Right atrium auricular region (tissue), 2 donors: ENCODE data around the gene SLAIN1. TPM values are rescaled to one million over a fixed set of nuclear protein-coding genes. Genes with fewer than 3 reads are reported as not detected.

Experiments used
- DNase-seq: peaks from one replicate; pipeline ENCODE4 v3.0.0-alpha.2; 2019; ENCODE audit warnings: low spot score
- H3K27ac ChIP-seq, 2 donors: fragments of 200-600 bp; sonication (generic); 1 replicate in 1 of 2; 2 replicates in 1 of 2; pipeline ENCODE4 v1.5.1; 2016 to 2019
- H3K27me3 ChIP-seq, 2 donors: fragments of 200-600 bp; sonication (generic); one replicate each; pipeline versions ENCODE4 v1.5.1 to v1.6.0; 2017 to 2019
- H3K36me3 ChIP-seq: fragments of 200-600 bp; sonication (generic); one replicate; pipeline ENCODE4 v1.5.1; 2016
- H3K4me1 ChIP-seq, 2 donors: fragments of 200-600 bp; sonication (generic); one replicate each; pipeline versions ENCODE4 v1.5.1 to v1.6.0; 2017 to 2019
- H3K4me3 ChIP-seq, 2 donors: fragments of 200-600 bp; sonication (generic); 1 replicate in 1 of 2; 2 replicates in 1 of 2; pipeline ENCODE4 v1.5.1; 2017 to 2019; ENCODE audit warnings: mild to moderate bottlenecking in 1 of 2, moderate library complexity in 1 of 2
- H3K9me3 ChIP-seq, 2 donors: fragments of 200-600 bp; sonication (generic); one replicate each; pipeline ENCODE4 v1.5.1; 2019
- CTCF ChIP-seq, 2 donors: fragments of 200-600 bp; sonication (generic); IDR thresholded peaks; one replicate each; pipeline ENCODE4 v1.5.1; 2019; ENCODE audit warnings: antibody characterized with exemption in 2 of 2
- total RNA-seq, 2 donors: library from RNA; depleted of rRNA; stranded (reverse); fragments of >200 nt; gene quantifications; one replicate each; pipeline ENCODE4 v1.1.0, GENCODE V29; 2016

The SLAIN1 gene
- total RNA-seq, 2 donors from 2014 or later: 14.9 to 21.9 TPM

- Histone ChIP-seq H3K4me3 (no peak overlapping the region), H3K4me1 (no peaks in the 10 kb centered on the region), H3K27ac (no peak overlapping the region), H3K9me3 (no peaks in the 10 kb centered on the region), H3K27me3 (no peaks in the 10 kb centered on the region), H3K36me3 (no peaks in the 10 kb centered on the region)
- TF ChIP-seq CTCF (IDR thresholded peaks at IDR 0.05): no peak
- DNase-seq: no peak
Measured at GRCh38 chr13:77716692-77717091, 19.2 kb downstream of the SLAIN1 start.

GRCh38 chr13:77717508-77717907 is 20.0 kb downstream of the SLAIN1 start:
- H3K4me1 ChIP-seq: no peaks in the 10 kb centered on the region
- H3K27me3 ChIP-seq: no peaks in the 10 kb centered on the region
- DNase-seq: no peak
- TF ChIP-seq CTCF (IDR thresholded peaks at IDR 0.05): no peak
- H3K27ac ChIP-seq: no peak overlapping the region
- no peak overlapping the region for H3K4me3 ChIP-seq
- no peaks in the 10 kb centered on the region for H3K36me3 ChIP-seq
- H3K9me3 ChIP-seq: no peaks in the 10 kb centered on the region

- no peak for TF ChIP-seq CTCF (IDR thresholded peaks at IDR 0.05)
- H3K4me3 ChIP-seq: no peak overlapping the region
- no peaks in the 10 kb centered on the region for H3K27me3 ChIP-seq
- H3K27ac ChIP-seq: no peak overlapping the region
- no peaks in the 10 kb centered on the region for H3K36me3 ChIP-seq
- H3K9me3 ChIP-seq: no peaks in the 10 kb centered on the region
- no peaks in the 10 kb centered on the region for H3K4me1 ChIP-seq
- no peak for DNase-seq
Measured at GRCh38 chr13:77719128-77719527, 21.6 kb downstream of the SLAIN1 start.

- H3K9me3 ChIP-seq: no peaks in the 10 kb centered on the region
- no peak overlapping the region for H3K27ac ChIP-seq
- H3K4me3 ChIP-seq: no peak overlapping the region
- no peak for DNase-seq
- no peak for TF ChIP-seq CTCF (IDR thresholded peaks at IDR 0.05)
- H3K4me1 ChIP-seq: no peaks in the 10 kb centered on the region
- no peaks in the 10 kb centered on the region for H3K27me3 ChIP-seq
- H3K36me3 ChIP-seq: no peaks in the 10 kb centered on the region
Measured at GRCh38 chr13:77720988-77721387, 23.5 kb downstream of the SLAIN1 start.

GRCh38 chr13:77724092-77724491 is 26.6 kb downstream of the SLAIN1 start:
- Histone ChIP-seq H3K27me3 (no peaks in the 10 kb centered on the region), H3K4me1 (peaks cover 0 to 11% of the 10 kb centered on the region in 2 donors), H3K27ac (no peak overlapping the region), H3K4me3 (no peak overlapping the region), H3K9me3 (no peaks in the 10 kb centered on the region), H3K36me3 (no peaks in the 10 kb centered on the region)
- no peak for DNase-seq
- no peak for TF ChIP-seq CTCF (IDR thresholded peaks at IDR 0.05)

- Histone ChIP-seq H3K9me3 (no peaks in the 10 kb centered on the region), H3K36me3 (no peaks in the 10 kb centered on the region), H3K4me3 (no peak overlapping the region), H3K27me3 (no peaks in the 10 kb centered on the region), H3K4me1 (peaks cover 0 to 12% of the 10 kb centered on the region in 2 donors), H3K27ac (no peak overlapping the region)
- no peak for DNase-seq
- TF ChIP-seq CTCF (IDR thresholded peaks at IDR 0.05): no peak
Measured at GRCh38 chr13:77725071-77725470, 27.6 kb downstream of the SLAIN1 start.
